Measurements from ENCODE around the gene C1QTNF2.
A peak's percentile ranks its signal among the peaks of the same experiment; 100 is the strongest.

C1QTNF2 gene, protein sequence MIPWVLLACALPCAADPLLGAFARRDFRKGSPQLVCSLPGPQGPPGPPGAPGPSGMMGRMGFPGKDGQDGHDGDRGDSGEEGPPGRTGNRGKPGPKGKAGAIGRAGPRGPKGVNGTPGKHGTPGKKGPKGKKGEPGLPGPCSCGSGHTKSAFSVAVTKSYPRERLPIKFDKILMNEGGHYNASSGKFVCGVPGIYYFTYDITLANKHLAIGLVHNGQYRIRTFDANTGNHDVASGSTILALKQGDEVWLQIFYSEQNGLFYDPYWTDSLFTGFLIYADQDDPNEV

GRCh38 chr5:160369990-160370712, at the start of gene C1QTNF2:
Gene C1QTNF2 (minus strand): TSS chr5:160370626. CDS start chr5:160355011, 15,615 bp downstream.
- DNase-seq, result no peak

GRCh38 chr5:160420331-160420610, 49.8 kb upstream of the C1QTNF2 start:
- no peak for DNase-seq

GRCh38 chr5:160419458-160420330, 49.3 kb upstream of the C1QTNF2 start:
- DNase-seq, result no peak

DNA sequence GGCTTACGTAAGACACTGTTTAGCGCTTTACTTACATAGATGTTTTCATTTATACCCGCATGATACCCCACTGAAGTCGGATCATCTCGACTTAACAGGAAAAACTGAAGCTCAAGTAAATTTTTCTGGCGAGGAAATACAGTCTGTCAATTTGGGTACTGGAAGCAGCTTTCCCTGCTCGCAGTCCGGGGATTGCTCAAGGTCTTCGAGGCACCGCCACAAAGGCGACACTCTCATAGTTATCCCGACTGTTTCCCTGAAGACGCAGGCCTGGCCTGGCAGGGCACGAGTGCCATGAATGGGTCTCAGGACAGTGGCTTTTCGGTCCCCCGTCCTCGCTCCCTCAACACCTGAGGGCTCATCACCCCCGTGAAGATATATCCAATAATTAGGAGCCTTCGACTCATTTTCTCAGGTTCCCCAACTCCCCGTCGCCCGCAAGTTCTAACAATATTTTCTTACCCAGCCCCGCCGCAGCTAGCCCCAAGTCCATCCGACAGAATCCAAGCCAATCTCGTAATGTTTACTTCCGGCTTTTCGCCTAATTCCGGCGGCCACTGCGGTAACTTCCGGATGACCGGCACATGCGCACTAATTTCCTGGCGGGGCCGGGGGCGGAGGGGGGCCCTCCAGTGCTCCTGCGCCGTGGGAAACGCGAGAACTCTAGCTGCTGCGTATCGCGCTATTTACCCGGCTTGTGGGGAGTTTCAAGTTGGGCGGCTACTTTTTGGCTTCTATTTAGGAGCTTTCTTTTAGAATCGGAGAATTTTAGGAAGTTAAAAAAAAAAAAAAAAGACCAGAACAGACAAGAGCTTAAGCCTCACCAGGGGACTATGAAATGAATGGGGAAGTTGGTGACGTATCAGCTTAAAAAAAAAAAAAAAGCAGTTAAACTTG, 48.4 kb upstream of the C1QTNF2 start, which contains the start of gene SLU7:
TSS of gene SLU7 (minus strand) at position 521 of the 897 bp plus-strand sequence. CDS start 3,787 bp downstream, outside the sequence.
- DNase-seq, result peak; percentile 83 to 92 (median 88)

GRCh38 chr5:160399402-160400353, 29.3 kb upstream of the C1QTNF2 start, which contains the start of gene FAM200C:
Gene FAM200C (minus strand): TSS chr5:160400054. CDS start chr5:160395490, 4,564 bp downstream.
- DNase-seq, result peak; percentile 16 to 53 (median 30)

- DNase-seq, result no peak
These were observed 28.4 kb upstream of the C1QTNF2 start for GRCh38 chr5:160398806-160399205.

- no peak for DNase-seq
These were observed 27.1 kb upstream of the C1QTNF2 start for GRCh38 chr5:160397492-160397891.

- no peak for DNase-seq
These were observed 24.7 kb upstream of the C1QTNF2 start for GRCh38 chr5:160395111-160395510.

DNA sequence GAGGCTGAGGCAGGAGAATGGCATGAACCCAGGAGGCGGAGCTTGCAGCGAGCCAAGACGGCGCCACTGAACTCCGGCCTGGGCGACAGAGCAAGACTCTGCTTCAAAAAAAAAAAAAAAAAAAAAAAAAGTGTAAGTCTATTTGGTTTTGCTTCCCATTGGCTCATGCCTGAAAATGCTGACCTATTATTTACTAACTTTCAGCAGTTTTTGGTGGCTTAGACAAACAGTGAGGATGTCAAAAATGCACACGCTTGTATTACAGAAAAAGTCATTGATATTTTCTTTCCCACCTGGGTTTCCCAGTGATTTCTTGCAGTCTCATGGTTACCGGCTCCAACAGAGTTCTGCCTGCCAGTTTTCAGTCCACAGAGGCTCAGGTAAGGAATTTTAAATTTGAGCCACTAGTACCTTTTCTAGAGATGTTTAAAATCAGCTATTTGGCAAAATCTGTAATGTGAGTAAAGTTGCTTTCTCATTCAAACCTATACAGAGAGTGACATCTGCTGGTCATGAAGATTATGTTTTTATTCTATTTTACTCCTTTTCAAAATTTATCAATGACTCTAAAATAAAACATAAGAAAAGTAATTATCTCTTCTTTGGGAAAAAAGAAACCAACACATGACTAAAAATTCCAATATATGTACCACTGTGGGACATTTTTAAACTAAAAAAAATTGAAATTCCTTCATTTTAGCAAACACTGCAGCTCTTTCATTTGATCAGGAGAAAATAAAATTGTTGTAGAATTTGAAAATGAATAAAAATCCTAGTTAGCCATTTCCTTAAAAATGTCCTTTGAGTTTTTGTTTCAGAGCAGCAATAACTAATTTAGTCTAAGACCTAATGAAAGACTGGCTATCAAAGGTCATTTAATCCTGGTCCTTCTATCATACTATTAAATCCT, 20.6 kb upstream of the C1QTNF2 start:
- peak in 2 of 6 experiments; percentile 9 to 15 for DNase-seq

DNA sequence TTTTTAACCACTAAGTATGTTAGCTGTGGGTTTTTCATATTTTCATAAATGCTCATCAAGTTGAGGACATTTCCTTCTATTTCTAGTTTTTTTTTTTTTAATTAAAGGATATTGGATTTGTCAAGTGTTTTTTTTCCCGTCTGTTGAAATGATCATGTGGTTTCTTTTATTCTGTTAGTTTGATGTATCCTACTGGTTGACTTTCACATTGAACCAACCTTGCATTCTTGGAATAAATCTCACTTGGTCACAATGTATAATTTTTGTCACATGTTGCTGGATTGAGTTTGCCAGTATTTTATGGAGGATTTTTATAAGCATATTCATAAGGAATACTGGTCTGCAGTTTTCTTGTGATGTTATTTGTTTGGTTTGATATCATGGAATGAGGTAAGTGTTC, 17.0 kb upstream of the C1QTNF2 start:
- DNase-seq, result no peak

- DNase-seq, result no peak
These were observed 15.1 kb upstream of the C1QTNF2 start for GRCh38 chr5:160385496-160385895.

GRCh38 chr5:160384681-160385080, 14.3 kb upstream of the C1QTNF2 start:
- DNase-seq, result no peak

GRCh38 chr5:160382346-160382745, 11.9 kb upstream of the C1QTNF2 start:
- no peak for DNase-seq

- no peak for DNase-seq
These were observed 9.6 kb upstream of the C1QTNF2 start for GRCh38 chr5:160380041-160380440.

DNA sequence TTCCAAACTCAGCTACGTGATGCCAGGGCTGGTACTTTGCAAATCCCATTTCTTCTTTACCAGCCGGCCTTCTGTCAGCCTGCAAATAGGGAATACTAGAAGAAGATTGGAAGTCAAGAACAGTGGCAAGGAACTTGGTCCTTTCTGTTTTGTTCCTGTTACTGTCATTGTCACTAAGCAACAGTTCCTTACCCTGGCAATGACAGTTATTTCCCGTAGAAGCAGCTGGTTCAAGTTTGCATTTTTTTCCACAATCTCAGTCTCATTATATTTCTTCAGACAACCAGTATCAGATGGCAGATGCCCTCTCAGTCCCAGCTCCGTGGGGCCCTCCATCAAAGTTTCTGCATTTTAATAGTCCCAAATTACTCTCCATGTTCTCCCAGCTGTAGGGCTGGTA, 9.1 kb upstream of the C1QTNF2 start:
- DNase-seq, result no peak

- no peak for DNase-seq
These were observed 7.9 kb upstream of the C1QTNF2 start for GRCh38 chr5:160378330-160378729.

GRCh38 chr5:160377651-160378050, 7.2 kb upstream of the C1QTNF2 start:
- no peak for DNase-seq

GRCh38 chr5:160376416-160376815, 6.0 kb upstream of the C1QTNF2 start:
- DNase-seq, result no peak

GRCh38 chr5:160375701-160376100, 5.3 kb upstream of the C1QTNF2 start:
- no peak for DNase-seq

GRCh38 chr5:160375166-160375565, 4.7 kb upstream of the C1QTNF2 start:
- DNase-seq, result no peak
